GM19468 (cell line): ENCODE data around the gene CELF5.
"Not testable (repeated sequence)": the region's sequence is repeated elsewhere in the genome, so short reads cannot be mapped to it uniquely, and the experiment has no call there.

Experiments used
- ATAC-seq: cut with Tn5 transposase; IDR thresholded peaks from one replicate; pipeline ENCODE4 v1.9.1; 2021; ENCODE audit warnings: mild to moderate bottlenecking, moderate library complexity, moderate number of reproducible peaks; ENCODE audit not compliant: unreplicated experiment; ENCODE audit errors: extremely low read depth

The CELF5 gene

GRCh38 chr19:3189702-3190469 is 34.6 kb upstream of the CELF5 start:
- no peak for ATAC-seq

- no peak for ATAC-seq
These were observed 34.0 kb upstream of the CELF5 start for GRCh38 chr19:3190470-3190770.

GRCh38 chr19:3190921-3191805 is 33.3 kb upstream of the CELF5 start:
- ATAC-seq: no peak

- ATAC-seq: not testable (repeated sequence)
These were observed 32.7 kb upstream of the CELF5 start for GRCh38 chr19:3191806-3192104.

GRCh38 chr19:3192228-3192635 is 32.2 kb upstream of the CELF5 start:
- no peak for ATAC-seq

GRCh38 chr19:3192684-3193083 is 31.8 kb upstream of the CELF5 start:
- no peak for ATAC-seq

- ATAC-seq: no peak
These were observed 31.0 kb upstream of the CELF5 start for GRCh38 chr19:3193256-3194105.

GRCh38 chr19:3194106-3195087 is 30.1 kb upstream of the CELF5 start:
- ATAC-seq: no peak

- no peak for ATAC-seq
These were observed 28.2 kb upstream of the CELF5 start for GRCh38 chr19:3196064-3196932.

GRCh38 chr19:3196933-3197205 is 27.6 kb upstream of the CELF5 start:
- no peak for ATAC-seq

GRCh38 chr19:3198901-3199700 is 25.4 kb upstream of the CELF5 start:
- ATAC-seq: no peak

- no peak for ATAC-seq
These were observed 23.3 kb upstream of the CELF5 start for GRCh38 chr19:3201072-3201700.

GRCh38 chr19:3201911-3202310 is 22.6 kb upstream of the CELF5 start:
- no peak for ATAC-seq

- no peak for ATAC-seq
These were observed 22.1 kb upstream of the CELF5 start for GRCh38 chr19:3202346-3202745.

GRCh38 chr19:3202895-3203294 is 21.6 kb upstream of the CELF5 start:
- ATAC-seq: not testable (repeated sequence)

GRCh38 chr19:3203805-3204645 is 20.4 kb upstream of the CELF5 start:
- no peak for ATAC-seq
